Stimulated activated naive B cell treated with anti-CD40 and anti-IgM and Interleukin-4, amounts not matched to agents 10 μg/mL and 1 μg/mL and 100 μg/mL, for 72 hours (primary cell): ENCODE results near the gene KRTAP10-5.

Experiments used
- ATAC-seq, 2 donors: fragments of 150-1000 bp; cut with Tn5 transposase; replicated peaks; 2 replicates each; pipeline ENCODE4 v1.10.0; 2021; ENCODE audit warnings: moderate library complexity in 1 of 2
- DNase-seq: peaks from one replicate; pipeline ENCODE4 v3.0.0; 2021
- H3K27ac Mint-ChIP-seq: one replicate; pipeline ENCODE4 v1.8.0; 2022; ENCODE audit warnings: mild to moderate bottlenecking, mixed read lengths
- H3K27me3 Mint-ChIP-seq, 2 donors: one replicate each; pipeline ENCODE4 v1.8.0; 2022; ENCODE audit warnings: mixed read lengths in 2 of 2
- H3K36me3 Mint-ChIP-seq, 2 donors: one replicate each; pipeline ENCODE4 v1.8.0; 2022; ENCODE audit warnings: mixed read lengths in 2 of 2, mild to moderate bottlenecking in 1 of 2
- H3K4me1 Mint-ChIP-seq, 2 donors: one replicate each; pipeline ENCODE4 v1.8.0; 2022; ENCODE audit warnings: mixed read lengths in 2 of 2, mild to moderate bottlenecking in 1 of 2
- H3K4me3 Mint-ChIP-seq, 2 donors: one replicate each; pipeline ENCODE4 v1.8.0; 2022; ENCODE audit warnings: mild to moderate bottlenecking in 2 of 2, mixed read lengths in 2 of 2, moderate library complexity in 1 of 2
- H3K9me3 Mint-ChIP-seq, 2 donors: one replicate each; pipeline ENCODE4 v1.8.0; 2022; ENCODE audit warnings: mixed read lengths in 2 of 2, mild to moderate bottlenecking in 1 of 2

The KRTAP10-5 gene

DNA sequence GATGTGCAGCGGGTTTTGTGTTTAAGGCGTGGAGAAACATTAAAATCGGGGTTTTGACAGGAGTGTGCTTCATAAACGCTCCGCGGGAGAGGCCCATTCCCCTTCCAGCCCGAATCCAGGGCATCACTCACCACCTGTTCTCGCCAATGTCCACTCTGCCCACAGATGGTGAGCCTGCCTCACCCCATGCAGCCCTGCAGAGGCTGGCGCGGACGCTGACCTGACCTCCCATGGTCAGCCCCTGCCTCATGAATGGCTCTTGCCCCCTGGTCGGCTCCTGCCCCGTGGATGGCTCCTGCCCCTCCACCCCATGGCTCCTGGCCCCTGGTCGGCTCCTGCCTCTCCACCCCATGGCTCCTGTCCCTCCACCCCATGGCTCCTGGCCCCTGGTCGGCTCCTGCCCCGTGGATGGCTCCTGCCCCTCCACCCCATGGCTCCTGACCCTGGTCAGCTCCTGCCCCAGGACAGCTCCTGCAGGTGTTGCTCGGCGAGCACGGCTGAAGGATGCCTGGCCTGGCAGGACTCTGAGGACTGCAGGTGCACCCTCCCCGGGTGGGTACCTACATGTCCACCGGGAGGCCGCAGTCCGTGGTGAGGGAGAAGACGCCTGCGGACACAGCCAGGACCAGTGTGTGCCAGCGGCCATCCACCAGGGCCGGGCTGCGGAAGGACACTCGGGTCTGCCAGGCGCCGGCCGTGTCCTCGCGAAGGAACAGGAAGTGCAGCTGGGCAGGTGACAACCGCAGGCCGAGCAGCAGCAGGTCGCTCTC, 47.1 kb downstream of the KRTAP10-5 start:
- Mint-ChIP-seq H3K27me3 (peaks cover 12 to 27% of the 10 kb centered on the region in 2 donors), H3K4me3 (no peak overlapping the region), H3K36me3 (no peaks in the 10 kb centered on the region), H3K4me1 (no peaks in the 10 kb centered on the region), H3K9me3 (peaks cover 0 to 5% of the 10 kb centered on the region in 2 donors), H3K27ac (no peak overlapping the region)
- DNase-seq (no peak), ATAC-seq (no peak)

DNA sequence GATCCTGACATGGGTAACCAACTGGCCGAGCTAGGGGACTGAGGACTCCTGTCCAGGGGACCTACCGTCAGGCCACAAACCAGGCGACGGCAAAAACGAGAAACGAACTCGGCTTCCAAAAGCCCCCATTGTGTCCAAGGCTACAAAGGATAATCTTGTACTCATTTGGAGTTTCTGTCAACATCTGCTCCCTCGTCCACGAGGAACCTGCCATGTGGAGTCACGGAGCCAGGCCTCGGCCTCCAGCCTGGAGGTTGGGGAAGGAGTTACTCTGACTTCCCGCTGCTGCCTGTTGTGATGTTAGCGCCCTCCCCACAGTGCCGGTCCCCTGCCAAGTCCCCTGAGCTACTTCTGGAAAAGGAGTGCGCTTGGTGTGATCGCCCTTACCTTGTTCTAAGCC, 47.7 kb downstream of the KRTAP10-5 start:
- ATAC-seq (no peak), DNase-seq (no peak)
- no peak overlapping the region for H3K27ac Mint-ChIP-seq
- H3K36me3 Mint-ChIP-seq, result no peaks in the 10 kb centered on the region
- H3K4me3 Mint-ChIP-seq, result no peak overlapping the region
- peaks cover 7 to 22% of the 10 kb centered on the region in 2 donors for H3K27me3 Mint-ChIP-seq
- H3K9me3 Mint-ChIP-seq, result peaks cover 0 to 5% of the 10 kb centered on the region in 2 donors
- H3K4me1 Mint-ChIP-seq, result no peaks in the 10 kb centered on the region

DNA sequence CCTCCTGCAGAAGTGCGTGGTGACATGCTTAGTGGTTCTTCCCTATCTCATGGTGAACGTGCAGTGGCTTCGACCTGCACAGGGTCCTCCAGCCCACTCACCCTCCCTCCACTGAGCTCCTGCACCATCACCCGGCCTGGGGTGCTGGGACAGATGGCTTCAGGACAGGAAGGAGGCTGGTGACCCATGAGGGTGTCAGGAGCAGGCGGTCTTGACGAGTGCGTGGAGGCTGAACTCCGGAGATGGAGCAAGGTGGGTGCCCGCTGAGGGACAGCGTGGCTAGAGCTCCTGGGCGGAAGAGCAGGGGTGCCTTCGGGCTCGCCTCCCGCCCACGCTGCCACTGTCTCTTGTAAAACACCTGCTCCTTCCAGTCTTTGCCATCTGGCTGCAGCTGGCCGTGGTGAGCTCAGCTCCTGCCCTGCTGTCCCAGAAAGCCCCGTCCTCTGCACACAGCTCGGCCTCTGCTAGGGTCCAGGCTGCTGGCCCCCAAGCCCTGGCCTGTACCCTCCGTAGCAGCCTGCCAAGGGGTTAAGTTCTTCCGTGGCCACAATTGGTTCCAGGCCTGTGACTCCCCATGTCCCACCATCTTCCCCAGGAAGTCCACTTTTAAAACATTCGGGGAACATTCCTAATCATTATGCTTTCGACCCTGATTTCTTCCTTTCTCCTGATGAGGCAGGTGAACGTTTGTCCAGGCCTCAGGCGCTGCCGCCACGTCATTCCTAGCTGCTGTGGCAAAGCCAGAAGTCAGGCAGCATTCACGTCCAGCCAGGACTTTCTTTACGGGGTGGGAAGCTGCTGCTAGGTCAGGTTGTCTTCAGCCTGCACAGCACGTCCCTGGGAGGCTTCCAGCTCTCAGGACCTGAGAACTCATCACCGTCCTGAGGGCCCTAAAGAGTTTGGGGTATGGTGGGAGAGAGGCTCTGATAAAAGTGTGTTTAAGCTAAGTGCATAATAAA, 48.5 kb downstream of the KRTAP10-5 start:
- Mint-ChIP-seq H3K27ac (no peak overlapping the region), H3K4me1 (no peaks in the 10 kb centered on the region), H3K4me3 (no peak overlapping the region), H3K27me3 (peaks cover 7 to 16% of the 10 kb centered on the region in 2 donors), H3K9me3 (peaks cover 0 to 5% of the 10 kb centered on the region in 2 donors), H3K36me3 (no peaks in the 10 kb centered on the region)
- ATAC-seq (no peak), DNase-seq (no peak)

DNA sequence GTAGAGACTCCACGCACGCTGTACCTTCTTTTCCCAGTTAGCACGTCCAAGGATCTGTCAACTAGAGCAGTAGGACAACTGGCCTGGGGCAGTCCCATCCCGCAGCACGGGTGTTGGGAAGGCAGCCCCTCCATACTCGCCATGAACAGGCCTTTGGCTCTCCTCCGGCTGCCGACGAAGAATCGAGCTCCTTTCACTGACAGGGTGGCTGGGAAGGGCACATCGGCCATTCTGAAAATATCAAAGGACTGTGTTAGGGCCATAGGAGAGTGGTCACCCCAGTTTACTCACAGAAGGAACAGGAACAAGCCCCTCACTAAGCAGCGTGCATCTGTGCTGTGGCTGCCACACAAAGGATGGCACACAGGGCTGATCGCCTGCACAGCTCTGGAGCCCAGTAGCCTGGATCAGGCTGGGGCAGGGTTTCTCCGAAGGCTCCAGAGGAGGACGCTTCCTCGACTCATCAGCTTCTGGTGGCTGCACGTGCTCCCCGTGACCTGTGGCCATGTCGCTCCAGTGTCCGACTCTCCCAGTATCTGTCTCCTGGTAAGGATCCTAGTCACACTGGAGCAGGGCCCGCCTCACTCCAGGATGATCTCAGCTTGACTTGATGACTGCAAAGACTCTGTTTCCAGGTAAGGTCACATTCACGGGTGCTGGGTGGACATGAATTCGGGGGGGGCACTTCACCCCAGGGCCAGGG, 49.4 kb downstream of the KRTAP10-5 start:
- Mint-ChIP-seq H3K27me3 (peaks cover 7 to 16% of the 10 kb centered on the region in 2 donors), H3K4me3 (no peak overlapping the region), H3K27ac (no peak overlapping the region), H3K36me3 (no peaks in the 10 kb centered on the region), H3K4me1 (no peaks in the 10 kb centered on the region), H3K9me3 (peaks cover 0 to 5% of the 10 kb centered on the region in 2 donors)
- ATAC-seq (no peak), DNase-seq (no peak)

DNA sequence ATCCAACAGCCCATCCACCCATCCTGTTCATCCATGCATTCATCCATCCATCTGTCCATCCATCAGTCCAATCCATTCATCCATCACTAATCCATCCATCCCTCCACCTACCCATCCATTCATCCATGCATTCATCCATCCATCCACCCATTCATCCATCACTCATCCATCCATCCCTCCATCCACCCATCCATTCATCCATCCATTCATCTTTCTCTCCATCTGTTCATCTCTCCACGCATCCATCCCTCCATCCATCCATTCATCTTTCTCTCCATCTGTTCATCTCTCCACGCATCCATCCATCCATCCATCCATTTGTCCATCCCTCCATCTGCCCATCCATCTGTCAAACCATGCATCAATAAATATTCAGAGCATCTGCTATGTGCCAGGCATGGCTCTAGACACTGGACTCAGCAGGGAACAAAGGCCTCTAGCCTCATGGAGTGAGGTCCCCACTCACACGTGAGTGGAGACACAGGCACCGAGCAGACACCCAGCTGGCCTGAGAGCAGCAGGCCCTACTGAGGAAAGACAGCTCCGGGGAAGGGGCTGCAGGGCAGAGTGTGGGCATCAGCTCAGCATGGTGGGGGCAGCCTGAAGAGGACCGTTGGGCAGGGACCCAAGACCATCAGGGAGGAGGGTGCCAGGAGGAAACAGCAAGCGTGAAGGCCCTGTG, 50.0 kb downstream of the KRTAP10-5 start:
- DNase-seq (no peak), ATAC-seq (no peak)
- H3K9me3 Mint-ChIP-seq, result peaks cover 0 to 5% of the 10 kb centered on the region in 2 donors
- H3K4me3 Mint-ChIP-seq, result no peak overlapping the region
- no peaks in the 10 kb centered on the region for H3K36me3 Mint-ChIP-seq
- peaks cover 7 to 16% of the 10 kb centered on the region in 2 donors for H3K27me3 Mint-ChIP-seq
- no peak overlapping the region for H3K27ac Mint-ChIP-seq
- no peaks in the 10 kb centered on the region for H3K4me1 Mint-ChIP-seq

DNA sequence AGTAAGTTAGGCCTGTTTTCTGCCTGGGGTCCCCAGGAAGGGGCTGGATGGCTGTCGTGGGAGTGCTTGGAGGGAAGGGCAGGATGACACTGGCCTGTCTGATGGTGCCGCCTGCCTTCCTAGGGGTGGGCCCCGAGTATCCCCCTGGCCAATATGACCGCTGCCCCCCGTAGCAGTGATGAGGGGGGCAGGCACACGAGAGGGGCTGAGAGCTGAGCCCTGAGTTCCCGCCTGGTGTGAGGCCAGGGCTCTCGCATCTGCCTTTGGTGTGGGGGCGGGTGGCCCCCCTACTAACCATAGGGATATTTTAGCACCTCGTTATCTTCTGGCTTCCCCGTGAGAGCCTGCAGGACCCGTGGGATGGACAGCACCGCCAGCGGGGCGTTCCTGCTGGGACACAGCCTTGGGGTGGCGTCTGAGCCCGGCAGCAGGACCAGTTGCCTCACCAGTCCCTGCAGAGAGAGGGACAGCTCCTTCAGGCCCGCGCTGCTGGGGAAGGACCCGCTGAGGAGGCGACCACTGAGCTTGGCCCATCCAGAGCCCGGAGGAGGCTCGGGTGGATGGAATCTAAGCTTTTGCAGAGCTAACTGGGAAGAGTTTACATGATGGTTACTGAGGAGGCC, 50.8 kb downstream of the KRTAP10-5 start:
- no peaks in the 10 kb centered on the region for H3K4me1 Mint-ChIP-seq
- DNase-seq (no peak), ATAC-seq (no peak)
- no peak overlapping the region for H3K27ac Mint-ChIP-seq
- H3K36me3 Mint-ChIP-seq, result no peaks in the 10 kb centered on the region
- H3K9me3 Mint-ChIP-seq, result peaks cover 0 to 2% of the 10 kb centered on the region in 2 donors
- no peak overlapping the region for H3K4me3 Mint-ChIP-seq
- H3K27me3 Mint-ChIP-seq, result peaks cover 7 to 16% of the 10 kb centered on the region in 2 donors
